Hematopoietic multipotent progenitor cell treated with erythropoietin and hydrocortisone succinate and interleukin-3 and kit ligand, for 4 days (in vitro differentiated cells): ENCODE data around the gene LIN28B.
"Not testable (repeated sequence)": the region's sequence is repeated elsewhere in the genome, so short reads cannot be mapped to it uniquely, and the experiment has no call there.

Experiments used
- DNase-seq: peaks from one replicate; pipeline ENCODE4 v3.0.0-alpha.2; 2015

Gene LIN28B, protein sequence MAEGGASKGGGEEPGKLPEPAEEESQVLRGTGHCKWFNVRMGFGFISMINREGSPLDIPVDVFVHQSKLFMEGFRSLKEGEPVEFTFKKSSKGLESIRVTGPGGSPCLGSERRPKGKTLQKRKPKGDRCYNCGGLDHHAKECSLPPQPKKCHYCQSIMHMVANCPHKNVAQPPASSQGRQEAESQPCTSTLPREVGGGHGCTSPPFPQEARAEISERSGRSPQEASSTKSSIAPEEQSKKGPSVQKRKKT

DNA sequence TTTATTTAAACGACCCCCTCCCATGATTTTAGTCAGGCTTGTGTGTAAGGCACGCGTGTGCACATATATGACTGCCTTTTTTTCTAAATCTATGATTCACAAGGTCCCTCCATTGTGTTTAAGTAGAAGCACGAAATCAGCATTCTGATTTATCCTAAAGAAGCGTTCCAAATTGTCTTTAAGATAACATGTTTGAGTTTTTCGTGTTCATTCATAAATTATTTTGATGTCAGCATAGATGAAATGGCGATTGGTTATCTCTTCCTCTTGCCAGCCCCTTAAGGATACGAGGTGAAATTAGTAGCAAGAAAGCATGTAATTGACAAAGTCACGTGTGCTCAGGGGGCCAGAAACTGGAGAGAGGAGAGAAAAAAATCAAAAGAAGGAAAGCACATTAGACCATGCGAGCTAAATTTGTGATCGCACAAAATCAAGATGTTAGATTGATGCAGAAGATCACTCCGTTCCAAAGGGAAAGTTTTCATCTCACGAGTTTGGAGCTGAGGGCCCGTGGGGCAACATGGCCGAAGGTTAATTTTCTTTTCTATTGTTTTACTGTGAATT, at the start of gene LIN28B:
TSS of gene LIN28B (plus strand) at position 377 of the 564 bp plus-strand sequence. CDS start at position 521, 144 bp downstream.
- no peak for DNase-seq

DNA sequence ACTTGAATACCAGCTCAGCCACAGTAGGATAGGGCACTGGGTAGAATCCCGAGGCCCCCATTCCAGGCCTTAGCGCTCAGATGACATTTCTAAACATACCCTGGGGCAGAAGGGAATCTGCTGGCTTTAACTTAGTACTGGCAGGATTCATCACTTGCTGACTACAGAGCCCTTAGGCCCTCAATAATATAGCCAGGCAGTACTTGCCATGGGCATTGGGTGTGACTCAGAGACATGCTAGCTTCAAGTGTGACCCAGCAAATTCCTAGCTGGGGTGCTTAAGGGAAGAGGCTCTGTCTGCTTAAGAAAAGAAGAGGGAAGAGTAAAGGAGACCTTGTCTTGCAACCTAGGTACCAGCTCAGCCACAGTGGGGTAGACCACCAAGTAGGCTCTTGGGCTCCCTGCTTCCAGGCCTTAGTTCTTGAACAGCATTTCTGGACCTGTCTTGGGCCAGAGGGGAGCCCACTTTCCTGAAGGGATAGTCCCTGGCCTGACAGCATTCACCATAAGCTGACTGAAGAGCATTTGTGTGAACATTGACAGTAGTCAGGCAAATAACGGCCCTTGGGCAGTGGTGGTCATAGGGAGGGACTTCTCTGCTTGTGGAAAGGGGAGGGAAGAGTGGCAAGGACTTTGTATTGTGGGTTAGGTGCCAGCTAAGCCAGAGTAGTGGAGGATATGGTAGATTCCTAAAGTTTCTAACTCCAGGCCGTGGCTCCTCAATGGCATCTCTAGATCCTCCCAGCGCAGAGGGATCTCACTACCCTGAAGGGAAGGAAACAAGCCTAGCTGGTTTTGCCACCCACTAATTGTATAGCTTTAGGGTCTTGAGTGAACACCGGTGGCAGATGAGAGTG, 48.6 kb upstream of the LIN28B start:
- no peak for DNase-seq

DNA sequence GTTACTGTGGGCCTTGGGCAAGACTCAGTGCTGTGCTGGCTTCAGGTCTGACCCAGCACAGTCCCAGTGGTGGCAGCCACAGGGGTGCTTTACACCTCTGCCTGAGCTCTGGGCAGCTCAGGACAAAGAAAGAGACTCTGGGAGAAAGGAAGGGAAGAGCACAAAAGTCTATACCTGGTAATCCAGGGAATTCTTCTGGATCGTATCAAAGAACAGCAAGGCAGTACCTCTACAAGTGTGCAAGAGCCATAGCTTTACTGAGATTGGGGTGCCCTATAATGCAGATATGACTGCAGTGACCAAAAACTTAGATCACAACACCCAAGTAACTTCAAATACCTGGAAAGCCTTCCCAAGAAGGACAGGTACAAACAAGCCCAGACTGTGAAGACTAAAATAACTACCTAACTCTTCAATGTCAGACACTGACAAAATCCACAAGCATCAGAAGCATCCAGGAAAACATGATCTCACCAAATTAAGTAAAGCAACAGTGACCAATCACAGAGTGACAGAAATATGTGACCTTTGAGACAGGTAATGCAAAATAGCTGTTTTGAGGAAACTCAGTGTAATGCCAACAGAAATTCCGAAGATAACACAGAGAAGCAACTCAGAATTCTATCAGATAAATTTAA, 47.9 kb upstream of the LIN28B start:
- no peak for DNase-seq

DNA sequence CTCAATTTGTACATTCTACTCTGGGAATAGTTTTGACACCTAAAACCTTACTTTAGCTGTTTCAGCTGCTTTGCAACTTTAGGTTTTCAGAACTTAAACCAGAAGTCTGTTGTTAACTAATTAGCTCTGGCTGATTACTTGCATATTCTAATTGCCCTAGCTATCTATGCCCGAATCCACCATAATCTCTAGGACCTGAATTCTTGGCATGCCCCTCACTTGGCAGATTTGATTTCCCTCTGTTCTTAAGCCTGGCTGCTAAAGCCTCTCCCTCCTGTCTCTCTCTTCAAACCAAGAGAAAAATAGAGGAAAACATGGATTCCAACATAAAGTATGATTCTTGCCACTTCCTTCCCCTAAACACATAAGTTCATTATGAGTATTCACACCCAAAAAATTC, 35.0 kb upstream of the LIN28B start:
- DNase-seq = no peak

DNA sequence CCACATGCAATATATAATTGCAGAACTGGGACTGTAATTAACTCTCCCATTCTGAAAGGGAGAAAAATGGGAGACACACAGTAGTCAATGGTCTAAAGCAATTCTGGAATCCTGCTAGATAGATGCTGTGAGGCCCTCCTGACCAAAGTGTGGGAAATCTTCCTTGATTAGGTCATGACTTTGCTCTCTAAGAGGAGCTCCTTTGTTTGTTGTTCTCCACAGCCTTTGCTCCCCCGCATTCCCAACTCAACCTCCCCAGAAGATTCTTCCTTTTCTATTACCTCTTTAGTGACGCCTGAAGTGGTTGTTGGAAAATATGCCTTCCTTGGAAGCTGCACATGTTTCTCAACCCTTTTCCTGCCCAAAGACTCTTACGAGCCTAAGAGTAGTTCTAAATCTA, 28.8 kb upstream of the LIN28B start:
- no peak for DNase-seq

DNA sequence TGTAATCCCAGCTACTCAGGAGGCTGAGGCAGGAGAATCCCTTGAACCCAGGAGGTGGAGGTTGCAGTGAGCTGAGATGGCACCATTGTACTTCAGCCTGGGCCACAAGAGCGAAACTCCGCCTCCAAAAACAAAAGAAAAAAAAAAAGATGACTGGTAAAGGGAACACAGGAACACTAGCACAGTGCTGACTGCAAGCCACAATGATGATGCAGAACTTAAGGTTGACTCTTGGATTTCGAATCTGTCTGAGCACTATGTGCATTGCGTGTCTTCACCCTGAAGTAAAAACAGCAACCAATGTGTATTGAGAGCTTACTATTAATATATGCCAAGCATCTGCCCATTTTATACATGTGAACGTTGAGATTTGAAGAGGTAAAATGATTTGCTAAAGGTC, 27.6 kb upstream of the LIN28B start:
- peak; percentile 32 for DNase-seq

DNA sequence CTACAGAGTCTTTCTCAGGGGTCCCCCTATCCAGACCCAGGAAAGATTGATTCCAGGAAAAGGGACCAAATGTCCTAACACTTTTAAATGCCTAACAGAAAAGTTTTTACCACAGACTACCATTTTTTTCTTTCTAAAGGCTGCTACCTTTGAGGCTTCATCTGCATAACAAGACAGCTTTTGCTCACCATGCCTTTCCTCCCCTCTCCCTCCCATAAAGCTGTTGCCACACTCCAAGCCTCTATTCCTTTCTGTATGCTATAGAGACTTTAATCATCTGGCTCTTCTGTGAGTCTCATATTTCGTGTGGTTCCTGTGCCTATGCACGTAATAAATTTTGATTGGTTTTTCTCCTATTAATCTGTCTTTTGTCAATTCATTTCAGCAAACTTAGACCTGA, 26.0 kb upstream of the LIN28B start:
- DNase-seq = no peak

DNA sequence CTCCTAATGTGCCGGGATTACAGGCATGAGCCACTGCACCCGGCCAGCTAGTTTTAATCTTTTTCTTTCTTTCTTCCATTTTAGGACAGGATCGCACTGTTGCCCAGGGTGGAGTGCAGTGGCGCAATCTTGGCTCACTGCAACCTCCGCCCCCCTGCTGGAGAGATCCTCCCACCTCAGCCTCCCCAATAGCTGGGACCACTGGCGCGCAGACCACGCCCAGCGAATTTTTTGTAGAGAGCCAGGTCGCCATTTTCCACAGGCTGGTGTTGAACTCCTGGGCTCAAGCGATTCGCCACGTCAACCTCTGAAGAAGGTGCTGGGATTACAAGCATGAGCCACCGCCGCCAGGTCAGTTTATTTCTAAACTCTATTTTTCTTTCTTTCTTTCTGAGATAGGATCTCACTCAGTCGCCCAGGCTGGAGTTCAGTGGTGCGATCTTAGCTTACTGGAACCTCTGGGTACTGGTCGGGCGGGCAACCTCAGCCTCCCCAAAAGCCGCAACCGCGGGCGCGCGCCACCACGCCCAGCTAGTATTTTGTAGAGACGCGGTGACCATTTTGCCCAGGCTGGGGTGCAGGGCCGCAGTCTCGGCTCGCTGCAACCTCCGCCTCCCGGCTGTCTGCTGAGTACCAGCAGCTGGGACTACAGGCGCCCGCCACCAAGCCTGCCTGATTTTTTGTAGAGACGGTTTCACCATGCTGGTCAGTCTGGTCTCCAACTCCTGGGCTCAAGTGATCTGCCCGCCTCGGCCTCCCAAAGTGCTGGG, 20.0 kb upstream of the LIN28B start:
- no peak for DNase-seq

DNA sequence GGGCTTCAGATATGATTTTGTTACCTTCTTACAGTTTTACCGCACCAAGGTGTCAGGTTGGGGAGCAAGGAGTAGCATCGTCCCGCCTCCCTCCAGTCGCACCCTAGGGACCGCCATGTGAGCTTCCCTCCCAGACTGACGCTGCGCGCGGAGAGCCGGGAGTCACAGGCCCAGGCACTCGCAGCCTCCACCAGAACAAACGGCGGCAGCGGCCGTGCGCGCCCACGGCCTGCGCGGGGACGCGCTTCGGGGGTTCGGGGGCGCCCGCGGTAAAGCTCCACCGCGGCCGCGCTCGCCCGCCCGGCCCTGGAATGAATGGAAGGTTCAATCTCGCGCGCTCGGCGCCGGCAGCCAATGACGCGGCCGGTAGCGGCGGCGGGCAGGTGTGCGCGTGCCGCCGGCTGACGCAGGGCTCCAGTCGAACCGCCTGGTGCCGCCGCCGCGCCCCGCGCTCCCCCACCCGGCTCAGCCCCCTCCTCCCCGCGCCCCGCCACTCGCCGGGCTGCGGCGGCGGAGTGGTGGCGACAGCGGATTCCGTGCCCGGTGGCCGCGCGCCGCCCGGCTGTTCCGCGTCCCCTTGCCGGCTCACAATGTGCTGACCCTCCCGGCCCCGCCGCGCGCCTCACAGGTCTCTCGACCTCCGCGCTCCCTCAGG, 16.5 kb upstream of the LIN28B start:
- DNase-seq = no peak

DNA sequence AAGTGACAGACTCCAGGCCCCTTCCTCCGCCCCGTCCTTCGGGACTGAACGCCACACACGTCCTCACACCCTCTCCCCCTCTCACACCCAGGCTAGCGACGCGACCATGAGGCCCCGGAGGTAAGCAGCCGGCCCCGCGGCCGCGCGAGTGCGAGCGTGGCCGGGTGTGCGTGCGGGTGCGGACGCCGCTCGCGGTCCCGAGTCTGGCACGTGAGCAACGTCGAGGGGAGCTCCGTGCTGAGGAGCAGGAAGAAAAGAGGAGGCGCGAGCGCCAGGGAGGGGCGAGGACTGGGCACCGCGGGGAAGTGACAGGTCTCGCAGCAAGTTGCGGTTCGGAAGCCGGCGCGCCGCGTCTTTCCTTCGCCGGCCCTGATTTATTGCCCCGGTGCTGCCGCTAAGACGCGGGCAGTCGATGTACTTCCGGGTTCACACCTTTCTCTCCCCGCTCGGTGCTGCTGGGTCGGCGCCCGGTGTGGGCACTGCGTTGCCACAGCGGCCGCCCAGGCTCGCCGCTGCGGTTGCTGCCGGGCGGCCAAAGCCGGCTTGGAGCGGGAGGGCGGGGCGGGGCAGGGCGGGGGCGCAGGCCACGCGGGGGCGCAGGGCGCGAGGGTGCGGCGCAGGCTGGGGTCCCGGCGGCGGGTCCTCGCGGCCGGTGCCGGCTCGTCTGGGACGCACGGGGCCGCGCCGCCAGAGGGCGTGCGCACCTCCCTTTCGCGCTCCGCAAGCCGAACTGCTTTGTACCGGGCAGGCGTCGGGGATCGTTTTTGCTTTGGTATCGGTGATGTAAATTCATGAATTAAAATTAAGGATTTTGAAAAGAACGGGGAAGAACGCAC, 15.8 kb upstream of the LIN28B start:
- peak; percentile 67 for DNase-seq

DNA sequence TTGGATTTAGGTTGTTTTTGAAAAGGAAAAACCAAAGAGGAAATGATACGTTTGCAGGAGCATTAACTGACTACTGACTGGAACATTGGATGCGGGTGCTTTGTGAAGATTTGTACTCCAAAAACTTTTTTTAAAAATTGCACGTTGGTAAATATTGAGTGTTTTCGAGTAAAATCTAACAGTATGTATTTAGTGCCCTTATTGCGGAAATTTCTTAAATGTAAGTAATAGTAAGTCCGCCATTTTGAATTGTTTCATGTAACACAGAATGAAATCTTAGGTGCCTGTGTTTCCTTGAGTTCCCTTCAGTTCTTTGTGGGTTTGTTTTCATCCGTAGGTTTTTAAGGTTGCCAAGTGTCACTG, 15.2 kb upstream of the LIN28B start:
- no peak for DNase-seq

DNA sequence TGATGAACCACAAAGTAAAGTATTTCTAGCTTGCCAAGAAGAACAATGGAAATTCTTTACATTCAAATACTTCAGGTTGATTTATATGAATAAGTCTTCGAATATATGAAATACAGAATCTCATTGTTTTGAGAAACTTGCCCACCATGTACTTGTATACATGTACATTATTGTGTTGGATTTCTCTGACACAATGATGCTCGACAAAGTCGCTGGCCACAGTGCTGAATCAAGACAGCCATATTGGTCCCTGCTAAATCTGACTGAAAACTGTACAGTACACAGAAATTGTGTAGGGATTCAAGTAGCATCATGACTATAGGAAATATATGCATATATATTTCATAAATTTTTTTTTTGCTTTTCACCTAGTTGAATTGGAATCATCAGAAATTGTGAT, 13.1 kb upstream of the LIN28B start:
- peak; percentile 61 for DNase-seq

DNA sequence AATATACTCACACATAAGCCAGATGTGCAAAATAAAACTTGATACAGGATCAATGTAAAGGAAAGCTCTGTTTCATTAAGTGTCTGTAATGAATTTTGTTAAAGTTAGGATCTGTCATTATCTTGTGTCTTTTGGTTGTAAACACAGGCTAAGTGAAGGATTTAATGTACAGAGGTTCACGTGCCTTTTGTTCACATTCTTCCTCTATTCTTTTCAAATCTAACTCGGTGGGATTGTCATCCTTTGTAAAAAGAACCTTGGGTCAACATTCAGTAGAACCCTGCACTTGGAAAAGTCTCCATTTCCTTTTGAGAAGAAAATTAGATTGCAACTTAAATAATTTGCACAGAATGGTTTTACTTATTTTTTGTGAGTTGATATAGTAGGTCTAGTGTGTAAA, 7.7 kb upstream of the LIN28B start:
- DNase-seq = no peak

DNA sequence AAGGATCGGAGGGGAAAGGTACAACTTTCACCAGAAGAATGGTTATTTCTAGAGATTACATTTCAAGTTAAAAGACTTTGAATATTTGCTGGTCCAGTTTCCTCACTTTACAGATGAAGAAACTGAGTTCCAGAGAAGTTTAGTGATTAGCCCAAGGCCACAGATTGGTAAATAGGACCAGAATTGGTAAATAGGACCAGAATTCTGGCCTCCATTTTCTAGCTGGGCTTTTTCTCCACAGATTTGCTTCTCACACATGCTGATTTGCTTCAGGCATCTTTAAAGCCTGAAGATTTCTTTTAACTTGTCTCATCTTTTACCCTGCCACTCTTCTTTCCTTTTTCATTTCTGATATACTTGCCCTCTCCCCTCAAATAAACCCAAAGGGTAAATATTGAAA, 5.2 kb upstream of the LIN28B start:
- no peak for DNase-seq

DNA sequence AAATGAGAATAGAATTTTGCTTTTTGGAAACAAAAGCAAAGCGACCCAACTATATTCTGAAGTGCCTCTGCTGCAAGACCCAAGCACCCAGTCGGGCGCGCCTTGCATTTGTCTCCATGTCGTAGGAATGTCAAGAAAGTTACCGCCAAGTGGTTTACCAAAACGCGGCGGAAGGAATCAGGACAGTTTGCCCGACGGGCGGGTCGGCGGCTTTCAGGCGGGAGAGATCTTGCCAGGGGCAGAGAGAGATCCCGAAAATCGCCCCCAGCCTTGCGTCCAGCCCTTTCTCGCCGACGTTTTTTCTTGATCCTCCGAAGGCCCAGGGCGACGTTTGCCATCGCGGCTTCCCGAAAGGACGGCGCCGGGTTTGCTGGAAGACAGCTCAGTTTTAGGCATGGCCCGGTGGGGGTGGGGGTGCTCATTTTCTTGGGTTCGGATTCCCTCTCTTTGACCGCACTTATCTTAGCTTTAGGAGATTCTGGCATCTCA, 4.0 kb upstream of the LIN28B start:
- no peak for DNase-seq

DNA sequence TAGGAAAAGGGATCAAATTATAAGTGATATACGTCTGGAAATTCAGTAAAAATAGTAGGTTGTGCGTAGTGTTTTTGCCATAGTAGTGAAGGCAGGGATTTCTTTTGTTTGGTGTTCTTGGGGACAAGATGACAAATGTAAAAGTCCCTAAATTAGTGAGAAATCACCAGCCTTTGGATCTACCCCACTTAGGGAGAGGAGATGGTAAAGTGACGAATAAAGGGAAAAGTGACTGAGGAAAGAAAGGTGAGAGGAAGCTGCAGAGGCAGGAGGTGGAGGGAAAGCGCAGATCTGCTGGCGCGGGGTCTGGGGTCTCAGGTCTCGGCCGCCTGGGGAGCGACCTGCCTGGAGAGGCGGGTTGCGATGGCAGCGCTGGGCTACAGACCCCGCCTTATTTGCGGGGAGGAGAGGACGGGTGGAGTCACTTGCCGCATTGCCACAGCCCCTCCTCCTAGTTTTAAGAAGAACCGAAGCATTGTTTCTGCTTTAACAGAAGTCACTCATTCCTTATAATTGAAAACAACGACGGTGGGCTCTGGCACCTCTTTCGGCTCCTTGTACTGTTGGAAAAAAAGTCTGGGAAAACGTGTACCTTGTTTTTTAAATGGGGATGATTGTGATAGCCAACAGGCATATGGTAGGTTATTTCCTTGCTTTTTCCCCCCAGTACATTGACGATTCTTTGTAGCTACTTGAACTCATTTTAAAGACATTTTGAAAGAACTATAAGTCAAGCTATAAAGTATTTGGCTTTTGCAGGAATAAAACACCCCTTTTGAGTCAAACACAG, 3.3 kb upstream of the LIN28B start:
- DNase-seq = not testable (repeated sequence)

DNA sequence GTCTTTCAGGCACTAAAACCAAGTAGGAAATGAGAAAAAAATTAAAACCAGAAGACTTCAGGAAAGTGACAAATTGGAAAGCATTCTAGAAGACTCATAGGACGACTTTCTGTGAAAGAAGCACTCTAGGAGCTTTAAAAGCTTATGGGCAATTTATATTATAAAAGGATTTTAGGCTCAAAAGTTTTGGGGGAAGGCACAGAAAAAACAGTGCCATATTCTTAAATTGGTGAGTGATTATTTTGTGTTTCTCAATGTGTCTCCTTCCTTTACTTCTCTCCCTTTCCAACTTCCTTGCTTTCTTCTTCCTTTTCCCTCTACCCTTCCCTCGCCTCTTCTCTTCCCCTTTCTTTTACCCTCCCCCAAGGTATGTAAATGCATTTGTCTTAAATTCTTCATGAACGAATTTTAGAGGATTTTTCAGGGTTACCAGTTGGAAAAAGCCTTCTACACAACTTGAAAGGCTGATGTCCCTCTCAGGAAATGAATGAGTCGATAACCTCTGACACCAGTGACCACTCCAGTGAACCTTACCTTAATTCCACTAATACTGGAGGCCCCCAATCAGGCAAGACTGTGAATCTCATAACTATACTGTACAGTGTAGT, 2.6 kb upstream of the LIN28B start:
- no peak for DNase-seq

DNA sequence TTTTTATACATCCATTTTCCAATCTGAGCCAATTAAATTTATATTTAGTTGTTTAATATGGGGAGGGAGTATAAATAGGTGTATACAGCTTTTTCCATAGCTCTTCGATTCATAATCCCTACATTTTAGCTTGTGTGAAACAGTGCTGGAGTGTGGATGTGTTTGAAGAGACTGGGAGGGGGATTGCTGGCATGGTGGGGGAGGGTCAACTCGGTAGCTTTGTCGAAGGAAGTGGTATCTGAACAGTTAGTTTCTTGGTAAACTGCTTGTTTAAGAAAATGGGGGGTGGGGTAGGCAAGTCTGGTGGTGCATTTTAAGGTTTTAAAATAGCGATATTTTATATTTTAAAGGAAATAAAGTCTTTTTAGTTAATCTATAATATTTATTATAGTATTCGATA, 1.4 kb upstream of the LIN28B start:
- no peak for DNase-seq

DNA sequence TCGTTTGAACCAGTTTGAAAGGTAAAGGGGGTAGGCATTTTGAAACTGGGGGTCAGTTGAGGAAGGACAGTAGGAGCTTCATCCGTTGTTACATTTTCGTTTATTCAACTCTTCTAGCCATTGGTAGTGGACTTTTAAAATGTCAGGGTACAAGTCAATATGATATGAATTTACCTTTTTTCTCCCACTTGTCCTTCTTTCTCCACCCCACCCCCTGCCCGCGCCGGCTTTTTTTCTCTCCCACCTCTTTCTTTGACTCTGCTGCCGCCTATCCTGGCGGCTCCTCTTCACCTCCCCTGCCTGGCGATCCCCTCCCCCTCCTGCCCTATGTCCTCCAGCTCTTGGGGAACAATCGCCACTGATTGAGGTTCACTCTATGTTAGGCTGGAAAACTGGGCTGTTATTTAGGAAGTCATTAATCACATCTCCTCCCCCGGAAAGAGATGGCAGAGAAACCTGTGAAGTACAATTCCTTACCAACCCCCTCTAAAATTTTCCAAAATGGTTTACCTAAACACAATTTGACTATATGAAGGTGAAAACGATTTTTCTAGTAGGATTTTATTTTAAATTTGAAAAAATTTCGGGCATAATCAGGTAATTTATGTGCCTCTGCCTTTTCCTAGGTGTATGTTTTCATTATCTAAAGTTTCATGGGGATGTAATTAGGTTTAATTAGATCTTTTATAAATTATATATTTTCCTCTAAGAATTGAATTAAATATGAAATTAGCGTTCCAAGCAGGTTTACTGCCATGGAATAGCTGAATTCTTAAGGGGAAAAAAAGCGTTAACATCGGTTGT, 778 bp upstream of the LIN28B start:
- no peak for DNase-seq
